ENCODE results near the gene CALML3. TPM values are rescaled to one million over a fixed set of nuclear protein-coding genes. Genes with fewer than 3 reads are reported as not detected.

CALML3 gene
- total and polyA plus RNA-seq, 10 of the 15 experiments (the other 5 are each of a cell fraction or from before 2014, with no cell fraction given): not detected

DNA sequence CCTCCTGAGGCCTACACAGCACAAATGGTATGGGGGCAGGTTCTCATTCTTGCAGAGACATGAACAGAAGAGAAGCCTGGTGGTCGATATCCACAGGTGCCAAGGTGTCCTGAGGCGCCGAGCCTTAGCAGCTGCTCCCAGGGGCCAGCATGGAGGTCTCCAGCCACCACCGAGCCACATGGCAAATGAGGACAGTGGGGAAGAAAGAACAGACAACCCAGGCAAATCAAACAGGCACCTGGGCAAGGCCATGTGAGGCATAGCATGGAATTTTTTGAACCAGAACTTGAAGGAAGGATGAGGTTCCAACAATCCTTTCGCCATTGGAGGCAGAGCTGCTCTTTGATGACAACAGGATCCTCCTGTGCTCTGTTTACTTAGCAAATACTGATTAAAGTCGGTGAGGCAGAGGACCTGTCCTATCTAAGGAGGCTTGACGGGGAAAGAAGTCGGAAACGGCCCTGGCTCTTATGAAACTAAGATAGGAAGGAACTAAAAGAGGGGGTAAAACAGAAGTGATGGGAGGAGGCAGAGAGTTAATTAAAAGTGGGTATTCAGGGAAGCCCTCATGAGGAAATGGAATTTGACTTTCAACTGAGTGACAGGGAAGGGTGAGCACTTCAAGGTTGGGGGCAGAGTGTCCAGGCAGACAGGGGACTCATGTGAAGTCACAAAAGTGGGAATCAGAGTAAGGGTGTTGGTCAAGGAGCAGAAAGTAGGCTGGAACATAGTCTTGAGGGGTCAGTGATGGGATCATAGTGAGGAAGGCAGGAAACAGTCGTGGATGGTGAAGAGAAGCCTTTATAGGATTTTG is 8.6 kb upstream of the CALML3 start:
- ATAC-seq: no peak
- in situ Hi-C loops (cut with MboI): no loop called here
- ChIA-PET CTCF (no interaction called here), POLR2A (no interaction called here), SMC1A (ENCODE audit: uncharacterized antibody, unreplicated experiment) (no interaction called here), RAD21 (ENCODE audit: unreplicated experiment) (no interaction called here)
- WGBS (ENCODE audit: insufficient coverage, insufficient replicate concordance, low lambda C conversion rate, missing lambda C conversion rate): 41% methylated on average over 10 of the region's 10 CpGs
- no peak for TF ChIP-seq SUZ12 (IDR thresholded peaks at IDR 0.05; ENCODE audit: unreplicated experiment)
- TF ChIP-seq, protein P1, sequence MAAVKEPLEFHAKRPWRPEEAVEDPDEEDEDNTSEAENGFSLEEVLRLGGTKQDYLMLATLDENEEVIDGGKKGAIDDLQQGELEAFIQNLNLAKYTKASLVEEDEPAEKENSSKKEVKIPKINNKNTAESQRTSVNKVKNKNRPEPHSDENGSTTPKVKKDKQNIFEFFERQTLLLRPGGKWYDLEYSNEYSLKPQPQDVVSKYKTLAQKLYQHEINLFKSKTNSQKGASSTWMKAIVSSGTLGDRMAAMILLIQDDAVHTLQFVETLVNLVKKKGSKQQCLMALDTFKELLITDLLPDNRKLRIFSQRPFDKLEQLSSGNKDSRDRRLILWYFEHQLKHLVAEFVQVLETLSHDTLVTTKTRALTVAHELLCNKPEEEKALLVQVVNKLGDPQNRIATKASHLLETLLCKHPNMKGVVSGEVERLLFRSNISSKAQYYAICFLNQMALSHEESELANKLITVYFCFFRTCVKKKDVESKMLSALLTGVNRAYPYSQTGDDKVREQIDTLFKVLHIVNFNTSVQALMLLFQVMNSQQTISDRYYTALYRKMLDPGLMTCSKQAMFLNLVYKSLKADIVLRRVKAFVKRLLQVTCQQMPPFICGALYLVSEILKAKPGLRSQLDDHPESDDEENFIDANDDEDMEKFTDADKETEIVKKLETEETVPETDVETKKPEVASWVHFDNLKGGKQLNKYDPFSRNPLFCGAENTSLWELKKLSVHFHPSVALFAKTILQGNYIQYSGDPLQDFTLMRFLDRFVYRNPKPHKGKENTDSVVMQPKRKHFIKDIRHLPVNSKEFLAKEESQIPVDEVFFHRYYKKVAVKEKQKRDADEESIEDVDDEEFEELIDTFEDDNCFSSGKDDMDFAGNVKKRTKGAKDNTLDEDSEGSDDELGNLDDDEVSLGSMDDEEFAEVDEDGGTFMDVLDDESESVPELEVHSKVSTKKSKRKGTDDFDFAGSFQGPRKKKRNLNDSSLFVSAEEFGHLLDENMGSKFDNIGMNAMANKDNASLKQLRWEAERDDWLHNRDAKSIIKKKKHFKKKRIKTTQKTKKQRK (IDR thresholded peaks at IDR 0.05; ENCODE audit: low read depth, low read length): no peak
- TF ChIP-seq MTA2 (IDR thresholded peaks at IDR 0.05; ENCODE audit: low read depth): no peak
- no peak for TF ChIP-seq ESRRA (IDR thresholded peaks at IDR 0.05; ENCODE audit: low read length)
- TF ChIP-seq SKIL (IDR thresholded peaks at IDR 0.05; ENCODE audit: low read depth, poor library complexity, severe bottlenecking): no peak
- TF ChIP-seq, protein P2, sequence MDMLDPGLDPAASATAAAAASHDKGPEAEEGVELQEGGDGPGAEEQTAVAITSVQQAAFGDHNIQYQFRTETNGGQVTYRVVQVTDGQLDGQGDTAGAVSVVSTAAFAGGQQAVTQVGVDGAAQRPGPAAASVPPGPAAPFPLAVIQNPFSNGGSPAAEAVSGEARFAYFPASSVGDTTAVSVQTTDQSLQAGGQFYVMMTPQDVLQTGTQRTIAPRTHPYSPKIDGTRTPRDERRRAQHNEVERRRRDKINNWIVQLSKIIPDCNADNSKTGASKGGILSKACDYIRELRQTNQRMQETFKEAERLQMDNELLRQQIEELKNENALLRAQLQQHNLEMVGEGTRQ (IDR thresholded peaks at IDR 0.05; ENCODE audit: borderline replicate concordance, low read depth, low read length): no peak
- no peak for TF ChIP-seq MYC (IDR thresholded peaks at IDR 0.05; ENCODE audit: insufficient read depth, insufficient read length, insufficient replicate concordance, low read length, severe bottlenecking)
- TF ChIP-seq RAD51 (IDR thresholded peaks at IDR 0.05): no peak
- no peaks in the 10 kb centered on the region for H3K36me3 ChIP-seq (ENCODE audit: control insufficient read depth in 2 of 2, insufficient read depth in 2 of 2, low read length in 1 of 2)
- H2AFZ ChIP-seq (ENCODE audit: control insufficient read depth, low read depth, low read length): no peak overlapping the region
- H4K20me1 ChIP-seq (ENCODE audit: control insufficient read depth, insufficient read depth): no peaks in the 10 kb centered on the region
- peaks cover 0 to 7% of the 10 kb centered on the region in 2 experiments; a peak in 2 of 4 replicates for H3K27me3 ChIP-seq (replicated peaks in 1 of 2; ENCODE audit: control insufficient read depth in 2 of 2, insufficient read depth in 2 of 2, low read length in 1 of 2)
- DNase-seq (ENCODE audit: low read depth, low spot score): no peak
- H3K4me1 ChIP-seq (ENCODE audit: control insufficient read depth, insufficient read depth, low read length): no peaks in the 10 kb centered on the region
- no TSS peak for BruUV-seq (replicated peaks)
- no peak overlapping the region for H3K4me2 ChIP-seq (ENCODE audit: control insufficient read depth, insufficient read depth)
- no peak for FAIRE-seq
- intact Hi-C loops (cut with micrococcal nuclease; ENCODE audit: unreplicated experiment): no loop called here
- no peak overlapping the region for H3K4me3 ChIP-seq
- no peak overlapping the region for H3K9ac ChIP-seq (ENCODE audit: control insufficient read depth, insufficient read depth, low read length)
- no peaks in the 10 kb centered on the region for H3K9me3 ChIP-seq (replicated peaks; ENCODE audit: control insufficient read depth, insufficient read depth, low read length)
- no peaks in the 10 kb centered on the region for H3K79me2 ChIP-seq (ENCODE audit: control insufficient read depth, insufficient read depth, low read length)
- no peak overlapping the region for H3K27ac ChIP-seq (ENCODE audit: control insufficient read depth, insufficient read depth)

Data from GM12878 (cell line).